HEK293T (cell line): ENCODE measurements around the gene OR4C5.

Experiments
- ARNT ChIP-seq: fragments of 450-650 bp; IDR thresholded peaks from 2 replicates; pipeline ENCODE4 v1.6.1; 2017; ENCODE audit warnings: mild to moderate bottlenecking
- BHLHE40 ChIP-seq: fragments of 450-650 bp; IDR thresholded peaks from 2 replicates; pipeline ENCODE4 v1.6.1; 2016; ENCODE audit warnings: mild to moderate bottlenecking, moderate library complexity, borderline replicate concordance
- CTBP1 ChIP-seq: fragments of 450-650 bp; IDR thresholded peaks from 2 replicates; pipeline ENCODE4 v1.6.1; 2016; ENCODE audit warnings: borderline replicate concordance
- ELF4 ChIP-seq: fragments of 450-650 bp; IDR thresholded peaks from 2 replicates; pipeline ENCODE4 v1.6.1; 2017; ENCODE audit warnings: antibody characterized with exemption
- FOXA1 ChIP-seq: fragments of 450-650 bp; IDR thresholded peaks from 2 replicates; pipeline ENCODE4 v1.6.1; 2016; ENCODE audit warnings: mild to moderate bottlenecking
- FOXK2 ChIP-seq: fragments of 450-650 bp; IDR thresholded peaks from 2 replicates; pipeline ENCODE4 v1.6.1; 2016; ENCODE audit warnings: mild to moderate bottlenecking
- FOXM1 ChIP-seq: fragments of 450-650 bp; IDR thresholded peaks from 2 replicates; pipeline ENCODE4 v1.6.1; 2017; ENCODE audit warnings: mild to moderate bottlenecking, borderline replicate concordance
- HDGF ChIP-seq: fragments of 450-650 bp; IDR thresholded peaks from 2 replicates; pipeline ENCODE4 v1.6.1; 2017; ENCODE audit warnings: antibody characterized with exemption, borderline replicate concordance
- LEF1 ChIP-seq: fragments of 450-650 bp; IDR thresholded peaks from 2 replicates; pipeline ENCODE4 v1.6.1; 2017; ENCODE audit warnings: mild to moderate bottlenecking, borderline replicate concordance
- NFRKB ChIP-seq: fragments of 450-650 bp; IDR thresholded peaks from 2 replicates; pipeline ENCODE4 v1.6.1; 2016; ENCODE audit warnings: mild to moderate bottlenecking, moderate library complexity
- SP1 ChIP-seq: fragments of 450-650 bp; IDR thresholded peaks from 2 replicates; pipeline ENCODE4 v1.6.1; 2017
- SUZ12 ChIP-seq: fragments of 450-650 bp; IDR thresholded peaks from 2 replicates; pipeline ENCODE4 v1.6.1; 2016; ENCODE audit warnings: mild to moderate bottlenecking
- TARDBP ChIP-seq: fragments of 450-650 bp; IDR thresholded peaks from 2 replicates; pipeline ENCODE4 v1.6.1; 2016
- ZNF384 ChIP-seq: fragments of 450-650 bp; IDR thresholded peaks from 2 replicates; pipeline ENCODE4 v1.6.1; 2016

DNA sequence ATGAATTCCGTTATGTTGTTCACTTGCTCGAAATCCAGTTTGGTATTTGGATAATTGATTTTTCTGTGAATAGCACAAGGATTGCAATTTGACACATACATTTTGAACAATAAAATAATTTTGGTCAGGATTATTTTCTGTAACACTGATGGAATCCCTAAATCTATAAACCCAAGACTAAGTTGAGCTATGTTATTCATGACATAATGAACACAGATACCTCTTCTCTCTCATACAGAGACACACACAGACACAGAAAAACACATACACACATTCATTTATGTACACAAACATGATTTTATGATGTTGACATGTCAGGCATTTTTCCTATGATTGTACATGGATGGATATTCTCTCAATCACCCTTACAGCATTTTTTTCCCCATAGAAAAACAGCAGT lies at the start of gene OR4C5:
- no peak for TF ChIP-seq FOXK2
- no peak for TF ChIP-seq SUZ12
- no peak for TF ChIP-seq FOXA1
- no peak for TF ChIP-seq BHLHE40
- TF ChIP-seq TARDBP, result no peak
- no peak for TF ChIP-seq LEF1
- no peak for TF ChIP-seq ARNT
- no peak for TF ChIP-seq ELF4
- no peak for TF ChIP-seq HDGF
- TF ChIP-seq FOXM1, result no peak
- no peak for TF ChIP-seq SP1
- no peak for TF ChIP-seq CTBP1
- TF ChIP-seq NFRKB, result no peak
- TF ChIP-seq ZNF384, result no peak
